GM18519 (cell line): ENCODE measurements around the gene BTG4.

Experiments
- ATAC-seq: cut with Tn5 transposase; IDR thresholded peaks from one replicate; pipeline ENCODE4 v1.9.1; 2021; ENCODE audit warnings: mild to moderate bottlenecking, moderate library complexity; ENCODE audit not compliant: unreplicated experiment, low FRiP score

Gene BTG4

GRCh38 chr11:111512296-111513239, at the start of gene BTG4:
TSS of gene BTG4 (minus strand) at chr11:111512386. CDS start at chr11:111498776, 13,610 bp downstream.
- no peak for ATAC-seq

- ATAC-seq: no peak
Measured at GRCh38 chr11:111561791-111562325, 49.7 kb upstream of the BTG4 start.

GRCh38 chr11:111561306-111561705, 49.1 kb upstream of the BTG4 start:
- no peak for ATAC-seq

- no peak for ATAC-seq
Measured at GRCh38 chr11:111560800-111561199, 48.6 kb upstream of the BTG4 start.

GRCh38 chr11:111559800-111560464, 47.7 kb upstream of the BTG4 start:
- no peak for ATAC-seq

GRCh38 chr11:111557425-111558111, 45.4 kb upstream of the BTG4 start:
- ATAC-seq: no peak

GRCh38 chr11:111555255-111555654, 43.1 kb upstream of the BTG4 start:
- ATAC-seq: no peak

GRCh38 chr11:111554532-111554931, 42.3 kb upstream of the BTG4 start:
- ATAC-seq: no peak

- no peak for ATAC-seq
Measured at GRCh38 chr11:111550258-111550657, 38.1 kb upstream of the BTG4 start.

- ATAC-seq: no peak
Measured at GRCh38 chr11:111549869-111550203, 37.6 kb upstream of the BTG4 start.

- ATAC-seq: no peak
Measured at GRCh38 chr11:111549196-111549868, 37.1 kb upstream of the BTG4 start.

- no peak for ATAC-seq
Measured at GRCh38 chr11:111548525-111548924, 36.3 kb upstream of the BTG4 start.

GRCh38 chr11:111542606-111543275, 30.6 kb upstream of the BTG4 start:
- no peak for ATAC-seq

- ATAC-seq: no peak
Measured at GRCh38 chr11:111541254-111542061, 29.3 kb upstream of the BTG4 start.

- ATAC-seq: no peak
Measured at GRCh38 chr11:111540937-111541253, 28.7 kb upstream of the BTG4 start.

- no peak for ATAC-seq
Measured at GRCh38 chr11:111540114-111540936, 28.1 kb upstream of the BTG4 start, which contains the start of gene LAYN. TSS of gene LAYN (plus strand) at chr11:111540720. CDS start at chr11:111540844, 124 bp downstream.

- ATAC-seq: no peak
Measured at GRCh38 chr11:111539426-111540113, 27.4 kb upstream of the BTG4 start.
